Stimulated activated CD4-positive, alpha-beta T cell treated with anti-CD3 and anti-CD28 coated beads, Interleukin-1b, Interleukin-23, amount 100 ng/mL, for 4 hours (primary cell): ENCODE data around the gene INSC.

Source experiments
- DNase-seq, 2 donors: peaks; one replicate each; pipeline ENCODE4 v3.0.0-alpha.2; 2020; ENCODE audit warnings: low read depth in 2 of 2

INSC gene

GRCh38 chr11:15146271-15147003, 31.7 kb downstream of the INSC start:
- no peak for DNase-seq

- no peak for DNase-seq
Measured at GRCh38 chr11:15148169-15148568, 33.4 kb downstream of the INSC start.

GRCh38 chr11:15149050-15149449, 34.3 kb downstream of the INSC start:
- DNase-seq: no peak

GRCh38 chr11:15150507-15150906, 35.8 kb downstream of the INSC start:
- no peak for DNase-seq

GRCh38 chr11:15153231-15153630, 38.5 kb downstream of the INSC start:
- no peak for DNase-seq

DNA sequence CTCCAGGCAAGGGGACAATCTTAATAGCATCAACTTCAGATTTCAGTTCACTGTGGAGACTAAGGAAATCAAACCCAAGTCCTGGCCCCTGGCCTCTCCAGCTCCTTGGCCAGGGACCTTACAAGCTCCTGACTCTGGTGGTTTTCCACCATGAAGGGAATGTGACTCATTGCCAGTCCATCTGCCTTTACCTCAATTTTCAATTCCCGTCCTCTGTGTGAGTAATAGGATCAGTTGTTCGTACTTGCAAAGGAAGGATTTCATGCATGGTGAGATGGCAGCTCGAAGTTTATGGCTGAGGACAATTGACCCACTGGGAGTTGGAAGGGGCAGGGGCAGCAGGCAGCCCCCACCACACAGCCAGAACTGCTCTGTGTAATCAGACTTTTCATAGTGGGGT, 42.5 kb downstream of the INSC start:
- DNase-seq: no peak

DNA sequence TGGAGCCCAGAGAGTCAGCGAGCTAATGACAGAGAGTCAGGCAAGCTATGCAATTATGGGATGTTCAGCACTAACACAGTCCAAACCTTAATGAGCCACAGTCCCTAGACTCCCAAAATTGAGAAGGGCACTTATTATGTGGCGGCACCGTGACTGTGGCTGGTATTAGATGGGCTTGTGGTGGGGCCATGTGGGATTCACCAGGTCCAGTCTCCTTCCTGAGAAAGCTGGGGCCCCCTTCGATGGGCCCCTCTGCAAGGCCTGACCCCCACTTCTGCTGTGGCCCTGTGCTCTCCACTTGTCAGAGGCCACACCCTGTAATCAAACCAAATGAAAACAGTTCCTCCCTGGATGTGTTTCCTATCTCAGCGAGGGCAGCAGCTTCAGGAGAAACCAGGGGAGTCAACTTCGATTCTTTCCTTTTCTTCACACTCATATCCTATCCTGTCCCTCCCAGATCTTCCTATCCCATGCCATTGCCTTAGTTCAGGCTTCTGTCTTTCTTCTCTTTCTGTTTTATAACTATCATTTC, 42.9 kb downstream of the INSC start:
- no peak for DNase-seq

DNA sequence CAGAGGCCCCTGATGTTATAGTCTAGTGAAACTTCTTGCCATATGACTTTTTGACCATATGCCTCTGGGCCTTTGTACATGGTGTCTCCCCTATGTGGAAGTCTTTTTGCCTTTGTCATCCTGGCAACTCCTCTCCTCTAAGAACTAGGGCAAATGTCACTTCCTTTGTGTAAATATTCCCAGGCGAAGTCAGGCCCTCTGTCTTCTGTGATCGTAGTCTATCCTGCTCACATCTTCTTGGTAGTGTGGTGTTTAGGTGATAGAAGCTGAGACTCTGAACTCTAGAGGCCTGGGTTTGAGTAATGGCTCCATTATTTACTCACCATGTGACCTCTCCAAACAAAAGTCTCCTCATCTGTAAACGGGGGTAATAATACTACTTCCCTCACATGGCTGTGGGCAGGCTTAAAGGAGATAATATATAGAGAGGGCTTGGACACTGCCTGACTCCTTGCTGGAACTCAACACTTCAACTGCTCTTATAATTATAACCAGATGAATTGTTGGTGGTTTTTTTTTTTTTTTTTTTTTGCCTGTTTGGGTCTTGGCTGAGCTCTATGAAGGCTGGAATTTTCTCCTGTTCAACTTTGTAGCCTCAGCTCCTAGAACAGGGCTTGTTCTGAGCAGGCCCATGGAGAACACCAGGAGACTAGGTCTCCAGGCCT, 43.8 kb downstream of the INSC start:
- DNase-seq: no peak

GRCh38 chr11:15159085-15159484, 44.4 kb downstream of the INSC start:
- DNase-seq: no peak

GRCh38 chr11:15161790-15162189, 47.1 kb downstream of the INSC start:
- no peak for DNase-seq

DNA sequence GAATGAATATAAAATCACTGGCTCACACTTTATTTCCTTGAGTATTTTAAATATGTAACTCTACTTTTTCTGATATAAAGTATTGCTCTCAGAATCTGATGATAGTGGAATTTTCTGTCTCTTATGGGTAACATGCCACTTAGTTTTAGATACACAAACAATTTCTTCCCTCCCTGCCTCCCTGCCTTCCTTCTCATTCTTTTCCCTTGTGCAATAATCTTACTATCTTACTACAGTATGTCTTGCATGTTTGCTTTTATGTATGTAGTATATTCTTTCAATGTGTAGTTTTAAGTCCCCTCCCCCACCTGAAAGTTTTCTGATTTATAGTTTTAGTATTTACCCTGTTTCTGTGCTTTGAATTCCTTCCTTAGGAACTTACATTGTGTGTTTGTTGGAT, 48.4 kb downstream of the INSC start:
- DNase-seq: no peak

GRCh38 chr11:15166204-15166603, 51.5 kb downstream of the INSC start:
- DNase-seq: no peak

DNA sequence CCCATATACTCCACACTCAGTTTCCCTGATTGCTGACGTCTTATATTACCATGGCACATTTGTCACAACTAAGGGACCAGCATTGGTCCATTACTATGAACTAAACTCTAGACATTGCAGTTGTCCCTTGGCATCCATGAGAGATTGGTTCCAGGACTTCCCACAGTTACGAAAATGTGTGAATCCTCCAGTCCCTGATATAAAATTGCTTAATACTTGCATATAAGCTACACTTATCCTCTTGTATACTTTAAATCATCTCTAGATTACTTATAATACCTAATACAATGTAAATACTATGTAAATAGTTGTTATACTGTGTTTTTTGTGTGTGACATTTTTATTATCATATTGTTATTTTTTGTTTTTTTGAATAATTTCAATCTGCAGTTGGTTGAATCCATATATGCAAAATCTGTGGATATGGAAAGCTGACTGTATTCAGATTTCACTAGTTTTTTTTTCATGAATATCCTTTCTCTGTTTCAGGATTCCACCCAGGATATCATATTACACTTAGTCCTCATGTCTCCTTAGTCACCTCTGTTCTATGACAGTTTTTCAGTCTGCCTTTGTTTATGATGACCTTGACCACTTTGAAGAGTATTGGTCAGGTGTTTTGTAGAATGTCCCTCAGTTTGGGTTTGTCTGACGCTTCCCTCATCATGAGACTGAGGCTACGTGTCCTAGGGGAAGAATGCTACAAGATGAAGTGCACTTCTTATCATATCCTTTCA, 55.3 kb downstream of the INSC start:
- no peak for DNase-seq

DNA sequence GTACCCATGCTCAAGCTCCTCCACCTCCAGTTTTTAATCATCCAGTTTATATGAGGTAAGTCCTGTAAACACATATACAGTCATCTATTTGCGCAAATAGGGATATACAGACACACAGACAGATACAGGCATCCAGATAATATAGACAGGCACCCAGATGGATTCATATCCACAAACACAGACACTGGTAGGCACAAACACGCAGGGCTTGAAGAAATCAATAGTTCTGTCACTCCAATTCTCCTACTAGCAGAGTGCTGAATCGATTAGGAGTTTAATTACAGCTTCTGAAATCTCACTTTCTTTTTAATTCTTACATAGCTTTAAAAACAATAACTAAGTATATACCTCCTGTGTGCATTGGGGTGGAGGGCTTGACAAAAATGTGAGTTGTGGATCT, 56.0 kb downstream of the INSC start:
- no peak for DNase-seq

GRCh38 chr11:15171956-15172355, 57.2 kb downstream of the INSC start:
- no peak for DNase-seq

DNA sequence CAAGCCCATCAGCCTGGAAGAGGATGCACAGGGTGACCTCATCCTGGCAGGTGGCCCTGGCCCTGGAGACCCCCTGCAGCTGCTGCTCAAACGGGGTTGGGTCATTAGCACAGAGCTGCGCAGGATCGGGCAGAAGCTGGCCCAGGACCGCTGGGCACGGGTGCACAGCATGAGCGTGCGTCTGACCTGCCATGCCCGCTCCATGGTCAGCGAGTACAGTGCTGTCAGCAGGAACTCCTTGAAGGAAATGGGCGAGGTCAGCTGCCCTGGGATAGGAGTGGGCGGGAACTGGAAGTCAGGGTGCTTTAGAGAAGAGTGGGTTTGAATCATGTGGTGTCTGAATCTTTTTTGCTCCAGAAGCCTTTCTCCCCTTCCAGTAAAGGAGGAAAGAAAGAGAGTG, 61.1 kb downstream of the INSC start:
- no peak for DNase-seq

- no peak for DNase-seq
Measured at GRCh38 chr11:15176646-15177163, 62.0 kb downstream of the INSC start.

DNA sequence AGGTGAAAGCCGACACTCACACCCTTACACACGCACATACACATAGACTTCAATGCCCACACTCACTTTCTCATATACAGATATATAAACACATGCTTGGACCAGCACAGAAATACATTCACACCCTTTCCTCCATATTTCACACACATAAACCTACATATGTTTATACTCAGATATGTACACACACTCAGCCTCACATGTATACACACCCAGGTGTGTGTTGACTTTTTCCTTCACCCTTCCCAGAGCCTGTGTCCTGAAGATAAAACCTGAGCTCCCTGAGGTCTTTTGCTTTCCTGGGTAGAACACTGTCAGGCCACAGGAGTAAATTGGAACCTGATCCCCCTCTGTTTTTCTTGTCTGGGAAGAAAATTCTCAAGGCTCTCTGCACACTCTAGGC, 62.8 kb downstream of the INSC start:
- no peak for DNase-seq

GRCh38 chr11:15178214-15178613, 63.5 kb downstream of the INSC start:
- DNase-seq: no peak

DNA sequence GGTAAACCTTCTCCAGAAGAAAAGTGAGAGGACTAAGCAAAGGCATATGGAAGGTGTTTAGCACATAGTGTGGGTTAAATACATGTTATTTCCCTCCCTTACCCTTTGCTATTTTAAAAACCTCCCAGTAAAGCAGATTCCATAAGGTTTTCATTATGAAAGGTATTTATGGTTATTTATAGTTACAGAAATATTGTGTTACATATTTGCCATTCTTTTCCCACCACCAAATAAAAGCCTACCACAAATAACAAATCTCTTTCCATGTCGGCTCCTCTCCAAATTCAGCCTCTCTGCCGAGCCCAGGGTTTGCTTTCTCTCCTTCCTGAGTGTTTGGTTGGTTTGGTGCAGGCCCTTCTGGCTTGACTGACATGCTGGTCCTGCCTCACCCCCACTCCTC, 64.4 kb downstream of the INSC start:
- DNase-seq: no peak

DNA sequence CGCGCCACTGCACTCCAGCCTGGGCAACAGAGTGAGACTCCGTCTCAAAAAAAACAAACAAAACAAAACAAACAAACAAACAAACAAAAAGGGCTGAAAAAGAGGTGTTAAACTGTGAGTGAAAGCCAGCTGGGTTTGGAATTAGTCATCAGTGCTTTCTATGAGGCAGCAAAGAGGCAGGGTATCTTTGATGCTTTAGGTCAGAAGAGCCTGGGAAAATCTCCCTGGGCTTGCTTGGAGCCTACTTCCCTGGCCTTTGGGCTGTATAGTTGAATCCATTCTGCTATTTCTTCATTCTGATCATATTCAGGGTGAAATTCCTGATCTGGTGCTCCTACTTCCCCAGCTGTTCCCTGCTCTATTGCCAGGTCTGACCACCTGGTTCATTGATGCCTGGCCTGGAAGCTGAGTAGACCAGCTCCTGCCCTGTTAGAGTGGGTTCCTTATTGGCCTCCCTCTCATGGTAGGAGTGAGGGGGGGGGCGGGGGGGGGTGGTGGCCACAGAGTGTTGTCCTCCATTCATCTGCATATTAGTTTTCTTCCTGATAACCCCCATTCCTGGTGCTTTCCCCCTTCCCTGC, 65.6 kb downstream of the INSC start:
- no peak for DNase-seq

- no peak for DNase-seq
Measured at GRCh38 chr11:15182372-15182771, 67.6 kb downstream of the INSC start.
